Stomach (tissue), 4 donors: ENCODE results near the gene HSD11B1L.

Source experiments
- EP300 ChIP-seq: sonication (generic); formaldehyde crosslinking; IDR thresholded peaks from one replicate; pipeline ENCODE4 v1.6.1; 2017; ENCODE audit warnings: antibody characterized with exemption
- POLR2A ChIP-seq, 4 donors: fragments of 450-650 bp; IDR thresholded peaks; one replicate each; pipeline ENCODE4 v1.6.1; 2016; ENCODE audit warnings: antibody characterized with exemption in 4 of 4, control low read depth in 2 of 4, mild to moderate bottlenecking in 1 of 4, moderate library complexity in 1 of 4
- POLR2AphosphoS5 ChIP-seq, 3 donors: sonication (generic); formaldehyde crosslinking; IDR thresholded peaks; one replicate each; pipeline ENCODE4 v1.6.1; 2016; ENCODE audit warnings: antibody characterized with exemption in 3 of 3
- TF ChIP-seq, protein P1 (sequence below), 7 experiments: fragments of 450-650 bp in 4 of 7; fragments of 200-600 bp in 3 of 7; sonication (generic) in 3 of 7; IDR thresholded peaks; one replicate each; pipeline ENCODE4 v1.5.1; 2016 to 2019; ENCODE audit warnings: antibody characterized with exemption in 7 of 7, control low read depth in 2 of 7, mild to moderate bottlenecking in 1 of 7

DNA sequence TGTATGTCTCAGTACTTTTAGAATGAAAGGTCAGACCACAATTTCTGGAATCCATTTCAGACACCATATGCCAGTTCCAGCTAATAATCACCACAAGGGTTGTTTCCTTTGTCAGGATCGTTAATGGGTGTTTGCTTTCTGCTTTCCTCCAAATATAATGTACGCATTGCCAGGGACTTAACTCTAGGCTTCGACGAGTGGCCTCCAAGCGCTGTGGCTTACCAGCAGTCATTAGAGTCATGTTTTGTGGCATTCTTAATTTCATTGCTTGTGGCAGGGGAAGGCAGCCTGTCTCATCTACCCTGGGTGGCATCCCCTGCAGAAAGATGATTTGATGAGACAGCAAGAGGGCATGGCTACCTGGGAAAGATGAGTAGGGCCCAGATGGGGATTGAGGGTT is 35.4 kb upstream of the HSD11B1L start:
- TF ChIP-seq, protein P1, sequence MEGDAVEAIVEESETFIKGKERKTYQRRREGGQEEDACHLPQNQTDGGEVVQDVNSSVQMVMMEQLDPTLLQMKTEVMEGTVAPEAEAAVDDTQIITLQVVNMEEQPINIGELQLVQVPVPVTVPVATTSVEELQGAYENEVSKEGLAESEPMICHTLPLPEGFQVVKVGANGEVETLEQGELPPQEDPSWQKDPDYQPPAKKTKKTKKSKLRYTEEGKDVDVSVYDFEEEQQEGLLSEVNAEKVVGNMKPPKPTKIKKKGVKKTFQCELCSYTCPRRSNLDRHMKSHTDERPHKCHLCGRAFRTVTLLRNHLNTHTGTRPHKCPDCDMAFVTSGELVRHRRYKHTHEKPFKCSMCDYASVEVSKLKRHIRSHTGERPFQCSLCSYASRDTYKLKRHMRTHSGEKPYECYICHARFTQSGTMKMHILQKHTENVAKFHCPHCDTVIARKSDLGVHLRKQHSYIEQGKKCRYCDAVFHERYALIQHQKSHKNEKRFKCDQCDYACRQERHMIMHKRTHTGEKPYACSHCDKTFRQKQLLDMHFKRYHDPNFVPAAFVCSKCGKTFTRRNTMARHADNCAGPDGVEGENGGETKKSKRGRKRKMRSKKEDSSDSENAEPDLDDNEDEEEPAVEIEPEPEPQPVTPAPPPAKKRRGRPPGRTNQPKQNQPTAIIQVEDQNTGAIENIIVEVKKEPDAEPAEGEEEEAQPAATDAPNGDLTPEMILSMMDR (IDR thresholded peaks at IDR 0.05) = no peak
- TF ChIP-seq POLR2A (IDR thresholded peaks at IDR 0.05) = no peak
- no peak for TF ChIP-seq POLR2AphosphoS5 (IDR thresholded peaks at IDR 0.05)
- no peak for TF ChIP-seq EP300
